Measurements from ENCODE around the gene ACAT2. TPM values are rescaled to one million over a fixed set of nuclear protein-coding genes. Genes with fewer than 3 reads are reported as not detected.
"Not testable (repeated sequence)": the region's sequence is repeated elsewhere in the genome, so short reads cannot be mapped to it uniquely, and the experiment has no call there.

ACAT2 gene
- total and polyA plus RNA-seq, 7 donors = 1.8 to 3.0 (median 2.3) TPM

GRCh38 chr6:159729598-159730331, 32.1 kb upstream of the ACAT2 start:
- Histone ChIP-seq H3K4me3 (peak overlapping the region; percentile 90), H3K4me1 (peaks cover 55% of the 10 kb centered on the region)
- intact Hi-C loops (cut with DNase I) = loop anchor here in 1 of 2 donors (2.0 to 5.0 kb wide), 2 partner anchors 37 to 58 kb away; partner anchors contain the start of genes SOD2 and TCP1

GRCh38 chr6:159730332-159730676, 31.5 kb upstream of the ACAT2 start:
- no peaks in the 10 kb centered on the region for H3K36me3 ChIP-seq (ENCODE audit: insufficient read depth in 1 of 2, low read depth in 1 of 2)
- ATAC-seq (no peak), DNase-seq (no peak)
- H3K27me3 ChIP-seq (ENCODE audit: insufficient read depth in 3 of 3, low read length in 2 of 3) = no peaks in the 10 kb centered on the region
- peaks cover 54% of the 10 kb centered on the region for H3K4me1 ChIP-seq
- intact Hi-C loops (cut with DNase I) = loop anchor here in 1 of 2 donors (5.0 kb wide), 1 partner anchor 57 kb away; the partner anchor contains the start of gene TCP1
- H3K4me3 ChIP-seq = peak overlapping the region; percentile 90
- H3K9me3 ChIP-seq = no peaks in the 10 kb centered on the region
- TF ChIP-seq CTCF (IDR thresholded peaks at IDR 0.05) = no peak
- peak overlapping the region; percentile 97 for H3K27ac ChIP-seq
- WGBS, 3 donors = 50 to 57% (median 53%) methylated on average over 6 of the region's 6 CpGs

More at GRCh38 chr6:159729598-159730331, 32.1 kb upstream of the ACAT2 start:
- ATAC-seq (peak in 3 of 4 donors; percentile 15 to 58 (median 37)), DNase-seq (peak in 1 of 2 donors; percentile 75)
- 11 to 29% (median 18%) methylated on average over 4 of the region's 4 CpGs for WGBS, 3 donors
- Histone ChIP-seq H3K27me3 (ENCODE audit: insufficient read depth in 3 of 3, low read length in 2 of 3) (no peaks in the 10 kb centered on the region), H3K27ac (peak overlapping the region; percentile 97), H3K9me3 (no peaks in the 10 kb centered on the region), H3K36me3 (ENCODE audit: insufficient read depth in 1 of 2, low read depth in 1 of 2) (no peaks in the 10 kb centered on the region)
- no peak for TF ChIP-seq CTCF (IDR thresholded peaks at IDR 0.05)

GRCh38 chr6:159732550-159732949, 29.3 kb upstream of the ACAT2 start:
- H3K36me3 ChIP-seq (ENCODE audit: insufficient read depth in 1 of 2, low read depth in 1 of 2); H3K27ac ChIP-seq; H3K9me3 ChIP-seq; DNase-seq; H3K27me3 ChIP-seq (ENCODE audit: insufficient read depth in 3 of 3, low read length in 2 of 3); ATAC-seq; H3K4me3 ChIP-seq: not testable (repeated sequence)
- 90 to 93% (median 91%) methylated on average over 12 of the region's 12 CpGs for WGBS, 3 donors
- intact Hi-C loops (cut with DNase I) = loop anchor here in 1 of 2 donors (5.0 kb wide), 1 partner anchor 55 kb away; the partner anchor contains the start of gene TCP1
- peaks cover 55% of the 10 kb centered on the region for H3K4me1 ChIP-seq

GRCh38 chr6:159733395-159733794, 28.4 kb upstream of the ACAT2 start:
- not testable (repeated sequence) for H3K9me3 ChIP-seq; H3K4me3 ChIP-seq; ATAC-seq; DNase-seq; H3K27ac ChIP-seq; H3K27me3 ChIP-seq (ENCODE audit: insufficient read depth in 3 of 3, low read length in 2 of 3)
- Histone ChIP-seq H3K36me3 (ENCODE audit: insufficient read depth in 1 of 2, low read depth in 1 of 2) (peaks cover 0 to 18% of the 10 kb centered on the region in 2 donors), H3K4me1 (peaks cover 61% of the 10 kb centered on the region)
- WGBS, 3 donors = 95 to 98% (median 97%) methylated on average over 12 of the region's 12 CpGs
- intact Hi-C loops (cut with DNase I) = loop anchor here in 1 of 2 donors (5.0 kb wide), 1 partner anchor 54 kb away; the partner anchor contains the start of gene TCP1

GRCh38 chr6:159736908-159737307, 24.9 kb upstream of the ACAT2 start:
- Histone ChIP-seq H3K36me3 (ENCODE audit: insufficient read depth in 1 of 2, low read depth in 1 of 2) (peaks cover 4 to 50% of the 10 kb centered on the region in 2 donors), H3K4me1 (peaks cover 28% of the 10 kb centered on the region), H3K27ac (no peak overlapping the region), H3K27me3 (ENCODE audit: insufficient read depth in 3 of 3, low read length in 2 of 3) (no peaks in the 10 kb centered on the region), H3K9me3 (no peaks in the 10 kb centered on the region), H3K4me3 (no peak overlapping the region)
- WGBS, 3 donors = 80 to 84% (median 81%) methylated on average over 7 of the region's 7 CpGs
- TF ChIP-seq CTCF (IDR thresholded peaks at IDR 0.05) = no peak
- ATAC-seq (no peak), DNase-seq (no peak)
- intact Hi-C loops (cut with DNase I) = no loop called here

Measured in psoas muscle (tissue), 8 donors.